Keratinocyte (primary cell): Measurements from ENCODE around the gene ICOS. TPM values are rescaled to one million over a fixed set of nuclear protein-coding genes. Genes with fewer than 3 reads are reported as not detected.

ENCODE experiments used
- DNase-seq: peaks from one replicate; pipeline ENCODE4 v3.0.0-alpha.2; 2011; ENCODE audit warnings: low read depth, missing footprints, low spot score
- FAIRE-seq: peaks from 2 replicates; lab custom pipeline; 2011; peaks lifted over from hg19 to GRCh38; lab: Jason Lieb, UNC
- H2AFZ ChIP-seq: 2 replicates; pipeline ENCODE4 v1.6.0; 2012; ENCODE audit warnings: low read length, control low read depth, inconsistent platforms; ENCODE audit not compliant: control insufficient read depth
- H3K27ac ChIP-seq: 2 replicates; pipeline ENCODE4 v1.5.1; 2011; ENCODE audit warnings: low read length; ENCODE audit not compliant: control insufficient read depth, insufficient read depth
- H3K27me3 ChIP-seq: 3 replicates; pipeline ENCODE4 v1.6.0; 2011; ENCODE audit warnings: low read length; ENCODE audit not compliant: control insufficient read depth, insufficient read depth; ENCODE audit errors: extremely low read depth
- H3K36me3 ChIP-seq, 2 experiments: 2 replicates in 1 of 2; 3 replicates in 1 of 2; pipeline ENCODE4 v1.5.1; 2011; ENCODE audit warnings: low read length in 2 of 2, mild to moderate bottlenecking in 1 of 2; ENCODE audit not compliant: control insufficient read depth in 2 of 2, insufficient read depth in 2 of 2; ENCODE audit errors: extremely low read depth in 1 of 2
- H3K4me1 ChIP-seq: 3 replicates; pipeline ENCODE4 v1.5.1; 2011; ENCODE audit warnings: low read length; ENCODE audit not compliant: control insufficient read depth, insufficient read depth; ENCODE audit errors: extremely low read depth
- H3K4me2 ChIP-seq: 3 replicates; pipeline ENCODE4 v1.6.0; 2011; ENCODE audit warnings: low read depth, low read length; ENCODE audit not compliant: control insufficient read depth, insufficient read depth; ENCODE audit errors: extremely low read depth
- H3K4me3 ChIP-seq, 3 experiments: fragments of 200-600 bp in 1 of 3; sonication (generic) in 1 of 3; 2 replicates in 2 of 3; 3 replicates in 1 of 3; pipeline ENCODE4 v1.5.1; 2011 to 2016; ENCODE audit warnings: low read length in 3 of 3, mild to moderate bottlenecking in 3 of 3, control low read depth in 2 of 3, inconsistent platforms in 1 of 3, low read depth in 1 of 3, mixed read lengths in 1 of 3, mixed run types in 1 of 3, moderate library complexity in 1 of 3; ENCODE audit not compliant: control insufficient read depth in 2 of 3, insufficient read depth in 2 of 3; ENCODE audit errors: extremely low read depth in 1 of 3
- H3K79me2 ChIP-seq: 2 replicates; pipeline ENCODE4 v1.6.0; 2012; ENCODE audit warnings: low read length; ENCODE audit not compliant: control insufficient read depth, insufficient read depth
- H3K9ac ChIP-seq: 3 replicates; pipeline ENCODE4 v1.6.0; 2011; ENCODE audit warnings: low read length; ENCODE audit not compliant: control insufficient read depth, insufficient read depth; ENCODE audit errors: extremely low read depth
- H3K9me1 ChIP-seq: 3 replicates; pipeline ENCODE4 v1.6.0; 2011; ENCODE audit warnings: low read length; ENCODE audit not compliant: control insufficient read depth, insufficient read depth; ENCODE audit errors: extremely low read depth
- H3K9me3 ChIP-seq: 2 replicates; pipeline ENCODE4 v1.5.1; 2012; ENCODE audit warnings: low read depth, low read length; ENCODE audit not compliant: control insufficient read depth
- H4K20me1 ChIP-seq: 3 replicates; pipeline ENCODE4 v1.6.0; 2011; ENCODE audit warnings: low read length; ENCODE audit not compliant: control insufficient read depth, insufficient read depth; ENCODE audit errors: extremely low read depth
- CTCF ChIP-seq, 3 experiments: IDR thresholded peaks in 1 of 3; conservative IDR thresholded peaks in 1 of 3; optimal IDR thresholded peaks in 1 of 3; 2 replicates in 2 of 3; 3 replicates in 1 of 3; pipeline versions ENCODE3 to v1.5.1; 2011; ENCODE audit warnings: low read length in 3 of 3, mild to moderate bottlenecking in 3 of 3, moderate library complexity in 2 of 3, control low read depth in 1 of 3, inconsistent platforms in 1 of 3; ENCODE audit not compliant: insufficient read depth in 2 of 3; ENCODE audit errors: extremely low read depth in 1 of 3
- EZH2 ChIP-seq: IDR thresholded peaks from one replicate; pipeline ENCODE4 v1.6.1; 2012; ENCODE audit warnings: inconsistent platforms, mild to moderate bottlenecking, low read length, moderate library complexity
- dilution Hi-C: fragments of 300-500 bp; cut with MboI; formaldehyde crosslinking; loops from one replicate; pipeline ENCODE4 v1.7.0; 2020; ENCODE audit warnings: low sequenced_read_pairs; ENCODE audit not compliant: extremely low pct_ligation_motif_present
- polyA plus RNA-seq, 5 experiments: library from polyadenylated mRNA; depleted of rRNA in 3 of 5; stranded (reverse) in 3 of 5; stranded (forward) in 1 of 5; unstranded in 1 of 5; fragments of >200 nt; gene quantifications; 1 replicate in 1 of 5; 2 replicates in 3 of 5; 3 replicates in 1 of 5; pipeline versions ENCODE4 v1.2.1 to v1.2.3, GENCODE V29; 2011 to 2012; ENCODE audit warnings: missing spikeins in 2 of 5, low read depth in 1 of 5, low replicate concordance in 1 of 5

The ICOS gene
- polyA plus RNA-seq, 1 donor (not counting 4 experiments of a cell fraction or from before 2014, with no cell fraction given) = not detected

- Histone ChIP-seq H3K9ac (no peak overlapping the region), H4K20me1 (no peaks in the 10 kb centered on the region), H3K9me1 (no peaks in the 10 kb centered on the region), H3K27me3 (no peaks in the 10 kb centered on the region), H3K36me3 (no peaks in the 10 kb centered on the region), H3K27ac (no peak overlapping the region), H3K4me2 (no peak overlapping the region), H2AFZ (no peak overlapping the region), H3K4me1 (no peaks in the 10 kb centered on the region), H3K79me2 (no peaks in the 10 kb centered on the region), H3K4me3 (no peak overlapping the region), H3K9me3 (no peaks in the 10 kb centered on the region)
- FAIRE-seq (no peak), DNase-seq (no peak)
- dilution Hi-C loops = no loop called here
- TF ChIP-seq EZH2 (no peak), CTCF (optimal IDR thresholded peaks at IDR 0.05 in 1 of 3, IDR thresholded peaks at IDR 0.05 in 1 of 3, conservative IDR thresholded peaks at IDR 0.05 in 1 of 3; ENCODE audit: extremely low read depth in 1 of 3, insufficient read depth in 2 of 3, low read length in 3 of 3) (no peak)
These were observed 61.6 kb downstream of the ICOS start for GRCh38 chr2:203997980-203998809.

- Histone ChIP-seq H3K9me1 (no peaks in the 10 kb centered on the region), H3K79me2 (no peaks in the 10 kb centered on the region), H3K36me3 (no peaks in the 10 kb centered on the region), H3K4me1 (no peaks in the 10 kb centered on the region), H3K27ac (no peak overlapping the region), H3K4me2 (no peak overlapping the region), H2AFZ (no peak overlapping the region), H4K20me1 (no peaks in the 10 kb centered on the region), H3K4me3 (no peak overlapping the region), H3K9me3 (no peaks in the 10 kb centered on the region), H3K9ac (no peak overlapping the region), H3K27me3 (no peaks in the 10 kb centered on the region)
- no peak for FAIRE-seq
- TF ChIP-seq EZH2 = no peak
- TF ChIP-seq CTCF (optimal IDR thresholded peaks at IDR 0.05 in 1 of 3, IDR thresholded peaks at IDR 0.05 in 1 of 3, conservative IDR thresholded peaks at IDR 0.05 in 1 of 3; ENCODE audit: extremely low read depth in 1 of 3, insufficient read depth in 2 of 3, low read length in 3 of 3) = no peak
- DNase-seq = no peak
- dilution Hi-C loops = no loop called here
These were observed 63.3 kb downstream of the ICOS start for GRCh38 chr2:203999835-204000234.
